KOPT-K1 (cell line): ENCODE measurements around the gene PDK2.
A peak's percentile ranks its signal among the peaks of the same experiment; 100 is the strongest.

Experiments used
- H3K27ac ChIP-seq: fragments of 200-600 bp; sonication (generic); 2 replicates; pipeline ENCODE4 v1.5.1; 2016; ENCODE audit warnings: antibody characterized with exemption, mild to moderate bottlenecking, low read depth, low read length; ENCODE audit not compliant: poor library complexity, severe bottlenecking
- H3K36me3 ChIP-seq: fragments of 200-600 bp; sonication (generic); 2 replicates; pipeline ENCODE4 v1.5.1; 2017; ENCODE audit warnings: antibody characterized with exemption, mild to moderate bottlenecking, low read length, moderate library complexity; ENCODE audit not compliant: insufficient read depth
- H3K9me3 ChIP-seq: fragments of 200-600 bp; sonication (generic); 2 replicates; pipeline ENCODE4 v1.5.1; 2017; ENCODE audit warnings: antibody characterized with exemption, low read length, mild to moderate bottlenecking; ENCODE audit not compliant: insufficient read depth, poor library complexity, severe bottlenecking

Gene PDK2

GRCh38 chr17:50094753-50095619, at the start of gene PDK2:
Gene PDK2 (plus strand): TSS chr17:50095351. CDS start chr17:50095436, 85 bp downstream.
- Histone ChIP-seq H3K36me3 (no peaks in the 10 kb centered on the region), H3K9me3 (no peaks in the 10 kb centered on the region), H3K27ac (peak within 1 kb of the TSS; percentile 26)

DNA sequence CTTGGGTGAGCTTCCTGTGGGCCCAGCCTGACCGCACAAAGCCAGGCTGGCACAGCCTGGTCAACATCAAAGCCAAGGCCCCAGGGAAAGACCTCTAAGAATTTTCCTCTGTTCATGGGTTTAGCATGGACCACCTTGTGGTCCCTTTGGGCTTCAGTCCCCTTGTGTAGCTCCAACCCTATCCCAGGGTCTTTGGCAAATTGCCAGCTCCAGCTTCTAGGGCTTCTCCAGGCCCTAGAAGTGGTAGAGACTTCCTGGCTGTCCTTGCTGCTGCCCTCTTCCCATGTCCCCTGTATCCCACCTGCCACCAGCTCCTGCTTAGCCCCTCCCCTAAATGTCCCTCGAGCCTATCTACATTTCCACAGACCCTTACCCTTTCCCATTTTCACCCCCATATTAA, 49.0 kb upstream of the PDK2 start:
- Histone ChIP-seq H3K9me3 (no peaks in the 10 kb centered on the region), H3K27ac (no peak overlapping the region), H3K36me3 (no peaks in the 10 kb centered on the region)

DNA sequence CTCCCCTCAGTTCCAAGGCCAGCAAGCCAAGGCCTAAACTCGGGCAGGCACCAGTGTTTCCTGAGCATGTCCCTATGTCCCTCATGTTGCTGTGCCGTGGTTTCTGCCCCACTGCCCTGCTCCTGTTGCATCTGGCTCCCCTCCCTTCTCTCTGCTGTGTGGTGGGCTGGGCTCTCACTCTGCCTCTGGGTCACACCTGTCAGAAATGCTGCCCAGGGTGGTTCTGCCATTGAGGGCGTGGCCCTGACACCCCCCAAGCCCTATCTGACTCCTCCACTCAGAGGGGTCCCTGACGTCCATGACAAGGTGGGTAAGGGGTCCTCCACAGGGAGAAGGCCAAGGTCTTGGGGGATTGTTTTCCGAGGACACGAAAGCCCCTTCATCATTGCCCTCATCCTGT, 48.5 kb upstream of the PDK2 start:
- no peaks in the 10 kb centered on the region for H3K36me3 ChIP-seq
- H3K9me3 ChIP-seq: no peaks in the 10 kb centered on the region
- no peak overlapping the region for H3K27ac ChIP-seq

GRCh38 chr17:50047083-50047482, 48.1 kb upstream of the PDK2 start:
- no peak overlapping the region for H3K27ac ChIP-seq
- no peaks in the 10 kb centered on the region for H3K9me3 ChIP-seq
- no peaks in the 10 kb centered on the region for H3K36me3 ChIP-seq

DNA sequence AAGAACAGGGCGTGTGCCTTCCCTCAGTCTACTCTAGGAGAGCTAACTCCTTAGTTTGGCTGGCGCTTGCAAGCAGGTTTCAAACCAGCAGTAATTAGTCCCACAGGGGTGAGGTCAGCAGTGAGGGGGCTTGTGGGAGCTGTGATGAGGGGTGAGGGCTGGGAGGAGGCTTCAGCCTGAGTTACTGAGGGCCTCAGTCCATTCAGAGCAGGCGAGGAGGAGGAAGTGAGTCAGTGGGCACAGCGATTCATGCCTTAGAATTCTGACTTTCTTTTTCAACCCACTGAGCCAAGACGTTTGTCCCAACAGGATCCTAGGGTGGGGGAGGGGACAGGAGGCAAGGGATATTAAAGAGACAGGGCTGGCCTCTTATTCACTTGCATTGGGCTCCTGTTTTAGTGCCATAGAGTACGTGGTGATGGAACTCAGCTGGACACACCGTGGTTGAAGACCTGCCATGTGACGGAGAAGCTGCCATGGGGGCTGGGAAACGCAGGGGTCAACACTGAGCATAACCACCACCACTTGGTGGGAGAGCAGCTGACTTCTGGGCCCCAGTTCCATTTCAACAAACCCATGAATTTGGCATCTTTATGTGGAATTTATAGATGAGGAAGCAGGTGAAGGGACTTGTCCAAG, 47.5 kb upstream of the PDK2 start:
- Histone ChIP-seq H3K27ac (no peak overlapping the region), H3K9me3 (no peaks in the 10 kb centered on the region), H3K36me3 (no peaks in the 10 kb centered on the region)

DNA sequence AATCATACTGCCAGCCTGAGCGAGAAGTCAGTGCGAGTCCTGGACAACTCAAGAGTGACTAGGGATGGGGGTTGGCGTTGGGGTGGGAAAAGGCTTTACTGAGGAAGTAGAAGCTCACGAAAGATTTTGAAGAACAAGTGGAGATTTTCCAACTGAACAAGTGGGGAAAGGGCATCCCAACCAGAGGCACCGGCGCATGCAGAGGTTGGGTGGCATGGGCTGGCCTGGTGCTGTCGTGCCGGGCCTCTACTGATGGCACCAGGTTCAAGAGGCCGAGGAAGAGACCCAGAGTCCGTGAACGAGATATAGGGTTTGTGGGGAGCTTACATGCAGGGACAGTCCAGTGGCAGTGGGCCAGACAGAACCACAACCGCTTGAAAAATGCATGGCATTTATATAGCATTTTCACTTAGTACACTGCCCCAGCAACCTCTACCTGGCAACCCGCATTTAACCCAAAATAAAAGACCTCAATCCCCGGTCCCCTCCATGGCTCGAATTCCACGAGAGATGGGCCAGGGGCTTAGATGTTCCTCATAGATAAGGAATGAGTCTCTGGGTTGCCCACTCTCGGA, 46.9 kb upstream of the PDK2 start:
- Histone ChIP-seq H3K27ac (no peak overlapping the region), H3K9me3 (no peaks in the 10 kb centered on the region), H3K36me3 (no peaks in the 10 kb centered on the region)

GRCh38 chr17:50048988-50049387, 46.2 kb upstream of the PDK2 start:
- H3K36me3 ChIP-seq: no peaks in the 10 kb centered on the region
- H3K9me3 ChIP-seq: no peaks in the 10 kb centered on the region
- H3K27ac ChIP-seq: no peak overlapping the region

DNA sequence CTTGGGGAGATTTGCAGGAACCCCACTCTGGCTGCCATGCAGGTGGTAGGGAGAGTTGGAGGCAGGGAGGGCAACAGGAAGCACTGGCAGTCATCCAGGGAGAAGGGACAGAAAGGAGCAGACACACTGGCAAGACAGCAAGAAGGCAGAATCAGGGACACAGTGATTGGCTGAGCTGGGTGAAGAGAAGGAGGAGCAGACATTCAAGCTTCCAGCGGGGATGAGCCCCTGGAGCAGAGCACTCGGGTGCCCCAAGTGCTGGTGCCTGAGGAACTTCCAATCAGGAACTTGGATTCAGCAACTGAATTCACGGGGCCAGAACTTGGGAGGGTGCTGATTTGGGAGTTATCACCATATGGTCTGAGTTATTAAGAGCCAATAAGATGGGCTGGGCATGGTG, 45.5 kb upstream of the PDK2 start:
- Histone ChIP-seq H3K9me3 (no peaks in the 10 kb centered on the region), H3K36me3 (no peaks in the 10 kb centered on the region), H3K27ac (no peak overlapping the region)

DNA sequence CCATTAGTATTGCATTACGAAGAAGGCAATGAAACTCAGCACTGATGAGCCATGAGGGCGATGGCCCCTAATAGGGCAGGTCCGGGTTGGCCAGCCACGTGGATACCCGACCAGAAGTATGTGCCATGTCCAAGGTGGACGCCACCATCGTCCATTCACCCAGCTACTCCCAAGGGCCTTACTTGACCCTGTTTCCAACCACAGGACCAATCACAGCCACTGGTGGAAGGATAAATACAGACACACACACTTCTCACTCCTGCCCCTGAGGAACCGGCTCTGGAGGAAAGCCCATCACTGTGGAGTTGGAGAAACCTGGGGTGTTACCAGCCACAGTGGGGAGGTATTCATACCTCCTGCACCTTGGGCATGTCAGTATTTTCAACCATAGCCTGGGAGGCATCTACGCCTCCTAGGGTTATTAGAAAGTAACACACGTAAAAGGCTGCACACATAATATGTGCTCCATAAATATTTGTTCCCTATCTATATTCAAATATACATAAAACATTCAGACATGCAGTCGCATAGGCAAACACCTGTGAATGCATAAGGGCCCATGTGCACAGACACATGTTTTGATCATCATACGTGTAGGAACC, 44.6 kb upstream of the PDK2 start:
- Histone ChIP-seq H3K9me3 (no peaks in the 10 kb centered on the region), H3K27ac (no peak overlapping the region), H3K36me3 (no peaks in the 10 kb centered on the region)

GRCh38 chr17:50051082-50051576, 44.0 kb upstream of the PDK2 start:
- H3K27ac ChIP-seq: no peak overlapping the region
- H3K9me3 ChIP-seq: no peaks in the 10 kb centered on the region
- H3K36me3 ChIP-seq: no peaks in the 10 kb centered on the region

DNA sequence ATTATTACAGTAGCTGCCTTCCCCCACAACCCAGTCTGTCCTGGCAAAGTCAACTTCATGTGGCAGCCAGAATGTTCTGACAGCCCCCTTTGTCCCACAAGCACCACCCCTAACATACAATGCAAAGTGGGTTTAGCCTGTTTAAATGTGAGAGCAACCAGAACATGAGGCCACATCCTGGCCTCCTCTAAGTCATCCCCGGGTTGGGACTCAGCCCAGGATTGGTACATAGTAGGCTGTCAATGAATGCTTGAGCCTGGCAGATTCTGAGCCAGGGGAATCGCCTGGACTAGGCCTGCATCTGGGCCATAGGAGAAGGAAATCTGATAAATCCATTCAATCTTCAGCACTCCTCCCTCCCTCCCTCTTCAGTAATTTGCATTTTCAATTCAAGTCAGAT, 43.5 kb upstream of the PDK2 start:
- Histone ChIP-seq H3K9me3 (no peaks in the 10 kb centered on the region), H3K27ac (no peak overlapping the region), H3K36me3 (no peaks in the 10 kb centered on the region)

DNA sequence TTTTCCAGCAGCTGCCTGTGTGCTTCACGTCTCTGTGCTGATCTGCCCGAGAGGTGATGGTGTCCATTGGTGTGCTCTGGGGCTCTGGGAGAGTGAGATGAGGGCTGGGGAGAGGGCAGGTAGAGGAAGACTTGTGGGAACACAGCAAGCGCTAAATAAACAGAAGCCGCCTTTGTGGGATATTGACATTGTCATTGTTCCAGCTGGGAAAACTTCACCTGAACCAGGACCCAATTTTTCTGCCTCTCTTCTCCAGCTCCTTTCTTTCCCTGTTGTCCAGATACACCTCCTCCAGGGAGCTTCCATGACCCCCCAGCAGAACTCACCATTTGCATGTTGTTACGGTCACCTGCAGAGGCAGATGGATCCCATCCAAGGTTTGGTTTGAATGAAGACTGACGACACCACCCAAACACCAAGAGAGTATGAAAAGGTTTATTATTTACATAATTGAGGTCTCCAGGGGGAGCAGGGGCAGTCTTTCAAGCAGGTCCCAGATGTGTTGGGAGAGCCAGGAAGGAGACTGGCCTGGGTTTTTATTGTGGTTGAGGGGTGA, 42.8 kb upstream of the PDK2 start:
- Histone ChIP-seq H3K36me3 (no peaks in the 10 kb centered on the region), H3K9me3 (no peaks in the 10 kb centered on the region), H3K27ac (no peak overlapping the region)

GRCh38 chr17:50052822-50053653, 42.1 kb upstream of the PDK2 start:
- no peak overlapping the region for H3K27ac ChIP-seq
- H3K36me3 ChIP-seq: no peaks in the 10 kb centered on the region
- H3K9me3 ChIP-seq: no peaks in the 10 kb centered on the region

DNA sequence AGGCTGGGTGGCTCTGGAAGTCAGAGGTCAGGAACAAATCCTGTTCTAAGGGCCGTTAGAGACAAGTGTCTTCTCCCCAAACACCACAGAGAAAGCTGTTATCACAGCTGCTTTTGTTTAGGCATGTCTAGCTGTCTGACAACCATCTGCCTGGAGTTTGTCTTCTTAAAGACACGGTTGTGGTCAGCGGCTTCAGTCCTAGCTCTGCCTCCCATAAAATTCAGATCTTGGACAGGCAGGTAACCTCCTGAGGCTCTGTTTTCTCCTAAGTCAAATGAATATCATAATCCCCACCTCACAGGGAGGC, 41.5 kb upstream of the PDK2 start:
- Histone ChIP-seq H3K9me3 (no peaks in the 10 kb centered on the region), H3K36me3 (no peaks in the 10 kb centered on the region), H3K27ac (no peak overlapping the region)
